HUES6 (cell line): Measurements from ENCODE around the gene PLEKHA7.
"Not testable (repeated sequence)": the region's sequence is repeated elsewhere in the genome, so short reads cannot be mapped to it uniquely, and the experiment has no call there.

ENCODE experiments used
- H3K27ac ChIP-seq: 2 replicates; pipeline ENCODE4 v1.7.0; 2013; ENCODE audit warnings: low read depth, mild to moderate bottlenecking, low read length, inconsistent platforms
- H3K27me3 ChIP-seq: 2 replicates; pipeline ENCODE4 v1.6.1; 2013; ENCODE audit warnings: low read length; ENCODE audit not compliant: control insufficient read depth, insufficient read depth
- H3K36me3 ChIP-seq: 2 replicates; pipeline ENCODE4 v1.6.1; 2013; ENCODE audit warnings: low read length; ENCODE audit not compliant: control insufficient read depth, insufficient read depth
- H3K4me1 ChIP-seq: 2 replicates; pipeline ENCODE4 v1.6.1; 2013; ENCODE audit warnings: low read length; ENCODE audit not compliant: control insufficient read depth, insufficient read depth
- H3K4me3 ChIP-seq: 2 replicates; pipeline ENCODE4 v1.5.1; 2013; ENCODE audit warnings: low read depth, low read length
- H3K9ac ChIP-seq: one replicate; pipeline ENCODE4 v1.6.1; 2013; ENCODE audit warnings: mild to moderate bottlenecking, low read length
- H3K9me3 ChIP-seq: 2 replicates; pipeline ENCODE4 v1.6.1; 2013; ENCODE audit warnings: low read depth, low read length; ENCODE audit not compliant: control insufficient read depth, insufficient read depth

Gene PLEKHA7

DNA sequence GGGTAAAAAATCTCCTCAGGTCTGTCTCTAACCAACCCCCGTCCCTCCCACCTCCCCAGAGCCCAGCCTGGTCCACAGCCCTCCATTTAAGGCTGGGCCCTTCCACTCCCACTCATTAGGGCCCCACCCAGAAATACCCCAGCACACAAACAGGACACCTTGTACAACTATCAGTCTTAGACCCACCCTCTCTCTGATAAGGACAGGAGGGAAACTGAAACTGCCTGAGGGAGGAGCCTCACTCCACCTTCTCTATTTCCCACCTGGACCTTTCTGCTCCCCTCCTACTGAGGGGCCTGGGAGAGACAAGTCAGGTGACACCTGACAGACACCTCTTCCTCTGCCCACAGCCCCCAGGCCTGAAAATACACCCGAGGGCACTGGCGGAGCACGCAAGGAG, 90.2 kb downstream of the PLEKHA7 start:
- no peaks in the 10 kb centered on the region for H3K9me3 ChIP-seq
- H3K9ac ChIP-seq: no peak overlapping the region
- H3K4me3 ChIP-seq: peak overlapping the region; percentile 56; the same call in 1 of the 2 replicates
- peaks cover 28% of the 10 kb centered on the region for H3K4me1 ChIP-seq
- no peak overlapping the region for H3K27ac ChIP-seq
- peaks cover 90% of the 10 kb centered on the region for H3K27me3 ChIP-seq
- H3K36me3 ChIP-seq: no peaks in the 10 kb centered on the region

GRCh38 chr11:16921668-16922067, 92.5 kb downstream of the PLEKHA7 start:
- Histone ChIP-seq H3K4me1 (peaks cover 26% of the 10 kb centered on the region), H3K36me3 (no peaks in the 10 kb centered on the region), H3K27me3 (peaks cover 84% of the 10 kb centered on the region), H3K9me3 (no peaks in the 10 kb centered on the region), H3K9ac (no peak overlapping the region), H3K4me3 (no peak overlapping the region), H3K27ac (no peak overlapping the region)

DNA sequence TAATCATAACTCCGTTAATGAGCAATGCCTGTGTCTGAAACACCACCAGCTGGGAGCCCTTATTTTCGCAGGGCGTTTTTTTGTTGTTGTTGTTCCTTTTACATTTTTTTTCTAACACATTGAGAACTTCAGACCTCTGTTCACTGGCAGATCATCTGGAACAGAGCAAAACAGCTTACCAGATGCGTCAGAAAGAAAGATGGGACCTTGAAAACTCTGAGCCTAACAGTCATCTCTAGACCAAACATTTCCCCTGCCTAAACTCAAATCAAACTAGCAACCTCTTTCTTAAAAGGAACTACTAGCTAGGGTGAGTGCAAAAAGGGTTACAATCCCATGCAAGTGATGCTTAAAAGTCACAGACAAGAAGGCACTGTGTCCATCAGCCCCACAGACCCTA, 93.2 kb downstream of the PLEKHA7 start:
- H3K4me1 ChIP-seq: peaks cover 20% of the 10 kb centered on the region
- no peak overlapping the region for H3K27ac ChIP-seq
- no peaks in the 10 kb centered on the region for H3K36me3 ChIP-seq
- peaks cover 77% of the 10 kb centered on the region for H3K27me3 ChIP-seq
- H3K9ac ChIP-seq: no peak overlapping the region
- no peak overlapping the region for H3K4me3 ChIP-seq
- no peaks in the 10 kb centered on the region for H3K9me3 ChIP-seq

DNA sequence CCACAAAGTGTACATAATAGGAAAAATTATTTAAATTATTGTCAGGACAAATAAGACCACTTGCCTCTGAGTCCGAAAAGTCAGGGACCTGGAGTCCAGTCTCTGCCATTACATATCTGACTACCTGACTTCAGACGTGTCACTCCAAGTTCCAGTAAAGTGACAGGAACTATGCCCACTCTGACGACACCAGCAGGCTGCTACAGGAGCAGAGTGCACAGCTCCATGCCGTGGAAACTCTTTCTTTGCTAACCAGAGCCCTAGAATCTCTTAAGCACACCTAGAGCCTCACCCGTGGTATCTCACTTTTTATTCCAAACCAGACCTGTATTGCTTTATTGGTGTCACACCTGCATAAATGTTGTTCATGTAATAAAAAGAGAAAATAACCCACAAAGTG, 93.7 kb downstream of the PLEKHA7 start:
- Histone ChIP-seq H3K4me1 (peaks cover 17% of the 10 kb centered on the region), H3K9me3 (no peaks in the 10 kb centered on the region), H3K36me3 (no peaks in the 10 kb centered on the region), H3K4me3 (no peak overlapping the region), H3K27ac (no peak overlapping the region), H3K27me3 (peaks cover 72% of the 10 kb centered on the region), H3K9ac (no peak overlapping the region)

- not testable (repeated sequence) for H3K9me3 ChIP-seq, H3K36me3 ChIP-seq, H3K4me3 ChIP-seq, H3K9ac ChIP-seq, H3K4me1 ChIP-seq, H3K27ac ChIP-seq
- H3K27me3 ChIP-seq: peaks cover 59% of the 10 kb centered on the region
Measured at GRCh38 chr11:16918543-16919182, 95.6 kb downstream of the PLEKHA7 start.

- Histone ChIP-seq H3K36me3 (no peaks in the 10 kb centered on the region), H3K9ac (no peak overlapping the region), H3K27ac (no peak overlapping the region), H3K4me1 (no peaks in the 10 kb centered on the region; the same call in 1 of the 2 replicates), H3K27me3 (peaks cover 57% of the 10 kb centered on the region), H3K4me3 (no peak overlapping the region), H3K9me3 (no peaks in the 10 kb centered on the region)
Measured at GRCh38 chr11:16917941-16918340, 96.3 kb downstream of the PLEKHA7 start.

DNA sequence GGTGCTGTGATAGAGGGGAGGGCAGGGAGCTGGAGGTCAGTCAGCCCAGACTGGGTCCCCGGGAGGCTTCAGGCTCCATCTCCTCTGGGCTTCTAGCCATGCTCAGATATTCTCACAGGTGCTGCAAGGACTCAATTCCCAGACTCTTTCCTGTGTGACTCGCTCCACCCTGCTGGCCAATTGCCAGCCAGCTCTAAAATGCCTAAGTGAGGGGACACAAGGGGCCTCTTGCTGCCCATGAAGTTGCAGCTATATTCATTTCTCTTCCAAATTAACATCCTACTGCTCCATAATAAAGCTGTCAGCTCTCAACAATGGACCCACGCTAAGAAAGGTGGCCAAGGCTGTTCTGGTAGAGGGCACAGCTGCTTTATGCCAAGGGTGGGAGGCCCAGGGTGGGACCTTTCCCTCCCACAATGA, 101.5 kb downstream of the PLEKHA7 start:
- Histone ChIP-seq H3K27me3 (peaks cover 39% of the 10 kb centered on the region; the same call in 1 of the 2 replicates), H3K9ac (no peak overlapping the region), H3K27ac (no peak overlapping the region), H3K9me3 (no peaks in the 10 kb centered on the region), H3K4me1 (peaks cover 4% of the 10 kb centered on the region; the same call in 1 of the 2 replicates), H3K36me3 (no peaks in the 10 kb centered on the region), H3K4me3 (no peak overlapping the region)

DNA sequence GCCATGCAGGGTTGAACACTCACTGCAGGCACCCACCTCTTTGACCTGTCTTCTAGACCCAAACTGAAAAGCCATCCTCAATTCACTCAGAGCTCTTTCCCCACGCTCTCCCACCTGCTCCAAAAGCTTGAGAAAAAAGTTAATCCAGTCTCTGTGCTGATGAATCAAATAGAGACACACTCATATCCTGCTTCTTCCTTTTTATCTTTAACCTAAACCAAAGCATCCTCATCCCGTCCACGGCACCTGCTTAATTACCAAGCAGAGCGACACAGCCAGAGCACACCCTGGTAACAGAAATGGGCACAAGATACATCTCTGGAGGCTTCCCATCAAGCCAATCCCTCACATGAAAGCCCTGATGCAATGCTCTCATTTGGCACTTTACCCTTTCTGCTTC, 102.6 kb downstream of the PLEKHA7 start:
- H3K36me3 ChIP-seq: no peaks in the 10 kb centered on the region
- no peaks in the 10 kb centered on the region for H3K9me3 ChIP-seq
- H3K9ac ChIP-seq: no peak overlapping the region

GRCh38 chr11:16911186-16911585, 103.0 kb downstream of the PLEKHA7 start:
- no peak overlapping the region for H3K9ac ChIP-seq

More for the DNA sequence above, 102.6 kb downstream of the PLEKHA7 start:
- Histone ChIP-seq H3K4me3 (no peak overlapping the region), H3K4me1 (peaks cover 4% of the 10 kb centered on the region; the same call in 1 of the 2 replicates), H3K27me3 (peaks cover 37% of the 10 kb centered on the region; the same call in 1 of the 2 replicates), H3K27ac (no peak overlapping the region)

DNA sequence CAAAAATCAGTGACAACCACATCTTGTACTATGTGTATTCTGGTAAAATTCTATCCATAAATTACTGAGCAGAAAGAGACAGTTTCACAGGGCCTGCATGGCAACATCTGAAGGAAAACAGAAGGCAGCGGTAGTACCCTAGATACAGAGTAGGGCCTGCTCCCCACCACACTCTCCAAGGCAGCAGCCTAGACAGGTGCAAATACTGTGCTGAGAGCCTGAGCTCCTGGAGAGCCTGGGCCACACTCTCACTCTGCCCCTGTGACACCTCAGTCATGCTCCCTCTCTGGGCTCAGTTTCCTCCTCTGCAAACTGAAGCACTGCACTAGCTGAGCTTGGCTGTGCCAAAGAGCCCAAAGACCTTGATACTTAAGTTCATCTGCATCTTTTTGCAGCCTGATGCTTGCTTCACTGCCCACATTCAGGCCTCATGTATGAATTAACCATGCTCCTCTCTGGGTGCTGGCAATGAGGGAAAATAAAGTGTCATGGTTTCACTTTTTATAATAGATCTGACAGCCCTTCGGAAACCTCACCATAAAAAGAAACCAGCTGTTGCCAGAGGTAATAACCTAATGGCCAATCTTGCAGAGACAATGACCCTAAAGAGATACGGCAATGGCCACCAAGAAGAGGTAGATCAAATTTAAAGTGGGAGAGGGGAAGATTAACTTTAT, 104.7 kb downstream of the PLEKHA7 start:
- no peak overlapping the region for H3K27ac ChIP-seq

More at GRCh38 chr11:16911186-16911585, 103.0 kb downstream of the PLEKHA7 start:
- Histone ChIP-seq H3K4me1 (peaks cover 4% of the 10 kb centered on the region; the same call in 1 of the 2 replicates), H3K4me3 (no peak overlapping the region), H3K27ac (no peak overlapping the region), H3K9me3 (no peaks in the 10 kb centered on the region), H3K27me3 (peaks cover 37% of the 10 kb centered on the region; the same call in 1 of the 2 replicates), H3K36me3 (no peaks in the 10 kb centered on the region)

DNA sequence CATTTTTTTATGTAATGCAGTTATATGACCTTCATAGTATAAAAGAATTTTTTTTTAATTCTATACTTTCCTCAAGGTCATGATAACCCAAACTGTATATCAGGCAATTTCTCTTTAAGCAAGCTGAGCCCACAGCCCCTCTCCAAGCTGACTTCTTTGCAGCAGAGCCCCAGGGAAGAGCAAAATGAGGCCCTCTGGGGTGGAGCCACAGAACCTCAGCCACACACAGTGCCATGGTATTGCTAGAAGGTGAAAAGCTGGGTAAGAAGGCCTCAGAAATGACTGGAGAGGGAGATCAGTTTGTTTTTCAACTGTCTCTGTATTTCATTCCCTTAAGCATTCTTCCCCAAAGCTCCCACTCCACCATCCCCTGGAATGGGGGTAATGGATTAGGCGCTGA, 108.8 kb downstream of the PLEKHA7 start:
- Histone ChIP-seq H3K9me3 (peaks cover 3% of the 10 kb centered on the region; the same call in 1 of the 2 replicates), H3K27ac (no peak overlapping the region), H3K27me3 (peaks cover 45% of the 10 kb centered on the region), H3K4me1 (no peaks in the 10 kb centered on the region), H3K36me3 (no peaks in the 10 kb centered on the region), H3K9ac (no peak overlapping the region), H3K4me3 (no peak overlapping the region)

More for the DNA sequence above, 104.7 kb downstream of the PLEKHA7 start:
- Histone ChIP-seq H3K9ac (no peak overlapping the region), H3K4me3 (no peak overlapping the region), H3K36me3 (no peaks in the 10 kb centered on the region), H3K4me1 (peaks cover 4% of the 10 kb centered on the region; the same call in 1 of the 2 replicates), H3K27me3 (peaks cover 32% of the 10 kb centered on the region; the same call in 1 of the 2 replicates), H3K9me3 (peaks cover 3% of the 10 kb centered on the region; the same call in 1 of the 2 replicates)
